ENCODE results near the gene DNAH17. TPM values are rescaled to one million over a fixed set of nuclear protein-coding genes. Genes with fewer than 3 reads are reported as not detected.

The DNAH17 gene
- total and polyA plus RNA-seq, 2 of the 13 experiments (the other 11 are each of a cell fraction or from before 2014, with no cell fraction given), result 0.86 to 1.6 TPM

DNA sequence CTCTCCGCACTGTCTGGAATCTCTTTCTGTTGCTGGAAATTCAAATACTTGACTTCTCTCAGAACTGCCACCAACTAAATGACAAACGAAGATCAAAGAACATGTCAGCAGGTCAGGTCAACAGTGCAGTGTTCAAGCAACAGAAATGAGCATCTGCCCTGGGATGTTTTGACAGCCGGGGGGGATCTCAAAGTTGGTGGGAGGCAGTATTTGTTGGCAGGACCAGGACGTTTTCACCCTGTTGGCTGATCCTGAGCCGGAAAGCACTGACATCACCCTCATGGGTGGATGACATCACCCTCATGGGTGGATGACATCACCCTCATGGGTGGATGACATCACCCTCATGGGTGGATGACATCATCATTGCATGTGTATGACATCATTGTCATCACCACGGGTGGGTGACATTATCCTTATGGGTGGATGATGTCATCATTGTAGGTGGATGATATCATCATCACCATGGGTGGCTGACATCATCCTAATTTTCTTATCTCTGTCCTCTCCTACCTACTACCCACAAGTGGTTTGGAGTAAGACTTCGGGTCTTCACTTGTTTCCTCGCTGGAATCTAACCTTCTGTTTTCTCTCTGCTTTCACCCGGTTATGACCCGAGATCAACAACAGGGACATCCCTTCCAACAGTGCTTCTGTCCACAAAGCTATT is 18.9 kb downstream of the DNAH17 start (continued):
- TF ChIP-seq, protein P1, sequence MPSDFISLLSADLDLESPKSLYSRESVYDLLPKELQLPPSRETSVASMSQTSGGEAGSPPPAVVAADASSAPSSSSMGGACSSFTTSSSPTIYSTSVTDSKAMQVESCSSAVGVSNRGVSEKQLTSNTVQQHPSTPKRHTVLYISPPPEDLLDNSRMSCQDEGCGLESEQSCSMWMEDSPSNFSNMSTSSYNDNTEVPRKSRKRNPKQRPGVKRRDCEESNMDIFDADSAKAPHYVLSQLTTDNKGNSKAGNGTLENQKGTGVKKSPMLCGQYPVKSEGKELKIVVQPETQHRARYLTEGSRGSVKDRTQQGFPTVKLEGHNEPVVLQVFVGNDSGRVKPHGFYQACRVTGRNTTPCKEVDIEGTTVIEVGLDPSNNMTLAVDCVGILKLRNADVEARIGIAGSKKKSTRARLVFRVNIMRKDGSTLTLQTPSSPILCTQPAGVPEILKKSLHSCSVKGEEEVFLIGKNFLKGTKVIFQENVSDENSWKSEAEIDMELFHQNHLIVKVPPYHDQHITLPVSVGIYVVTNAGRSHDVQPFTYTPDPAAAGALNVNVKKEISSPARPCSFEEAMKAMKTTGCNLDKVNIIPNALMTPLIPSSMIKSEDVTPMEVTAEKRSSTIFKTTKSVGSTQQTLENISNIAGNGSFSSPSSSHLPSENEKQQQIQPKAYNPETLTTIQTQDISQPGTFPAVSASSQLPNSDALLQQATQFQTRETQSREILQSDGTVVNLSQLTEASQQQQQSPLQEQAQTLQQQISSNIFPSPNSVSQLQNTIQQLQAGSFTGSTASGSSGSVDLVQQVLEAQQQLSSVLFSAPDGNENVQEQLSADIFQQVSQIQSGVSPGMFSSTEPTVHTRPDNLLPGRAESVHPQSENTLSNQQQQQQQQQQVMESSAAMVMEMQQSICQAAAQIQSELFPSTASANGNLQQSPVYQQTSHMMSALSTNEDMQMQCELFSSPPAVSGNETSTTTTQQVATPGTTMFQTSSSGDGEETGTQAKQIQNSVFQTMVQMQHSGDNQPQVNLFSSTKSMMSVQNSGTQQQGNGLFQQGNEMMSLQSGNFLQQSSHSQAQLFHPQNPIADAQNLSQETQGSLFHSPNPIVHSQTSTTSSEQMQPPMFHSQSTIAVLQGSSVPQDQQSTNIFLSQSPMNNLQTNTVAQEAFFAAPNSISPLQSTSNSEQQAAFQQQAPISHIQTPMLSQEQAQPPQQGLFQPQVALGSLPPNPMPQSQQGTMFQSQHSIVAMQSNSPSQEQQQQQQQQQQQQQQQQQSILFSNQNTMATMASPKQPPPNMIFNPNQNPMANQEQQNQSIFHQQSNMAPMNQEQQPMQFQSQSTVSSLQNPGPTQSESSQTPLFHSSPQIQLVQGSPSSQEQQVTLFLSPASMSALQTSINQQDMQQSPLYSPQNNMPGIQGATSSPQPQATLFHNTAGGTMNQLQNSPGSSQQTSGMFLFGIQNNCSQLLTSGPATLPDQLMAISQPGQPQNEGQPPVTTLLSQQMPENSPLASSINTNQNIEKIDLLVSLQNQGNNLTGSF (CRISPR knock-in tag; IDR thresholded peaks at IDR 0.05), result no peak
- TF ChIP-seq KLF12 (CRISPR knock-in tag; IDR thresholded peaks at IDR 0.05; ENCODE audit: borderline replicate concordance) (no peak), SETDB1 (CRISPR knock-in tag; IDR thresholded peaks at IDR 0.05; ENCODE audit: borderline replicate concordance) (no peak), HNF4A (CRISPR knock-in tag; IDR thresholded peaks at IDR 0.05) (peak; percentile 79), SCMH1 (CRISPR knock-in tag; IDR thresholded peaks at IDR 0.05; ENCODE audit: borderline replicate concordance) (no peak), REPIN1 (CRISPR knock-in tag; IDR thresholded peaks at IDR 0.05; ENCODE audit: borderline replicate concordance, low read depth) (no peak), SALL1 (CRISPR knock-in tag; IDR thresholded peaks at IDR 0.05) (peak; percentile 80), STAG1 (CRISPR knock-in tag; IDR thresholded peaks at IDR 0.05) (no peak), ZNF567 (CRISPR knock-in tag; IDR thresholded peaks at IDR 0.05; ENCODE audit: borderline replicate concordance) (no peak), SRSF1 (optimal IDR thresholded peaks at IDR 0.05; ENCODE audit: low read depth, low read length) (no peak)
- TF ChIP-seq, protein P2, sequence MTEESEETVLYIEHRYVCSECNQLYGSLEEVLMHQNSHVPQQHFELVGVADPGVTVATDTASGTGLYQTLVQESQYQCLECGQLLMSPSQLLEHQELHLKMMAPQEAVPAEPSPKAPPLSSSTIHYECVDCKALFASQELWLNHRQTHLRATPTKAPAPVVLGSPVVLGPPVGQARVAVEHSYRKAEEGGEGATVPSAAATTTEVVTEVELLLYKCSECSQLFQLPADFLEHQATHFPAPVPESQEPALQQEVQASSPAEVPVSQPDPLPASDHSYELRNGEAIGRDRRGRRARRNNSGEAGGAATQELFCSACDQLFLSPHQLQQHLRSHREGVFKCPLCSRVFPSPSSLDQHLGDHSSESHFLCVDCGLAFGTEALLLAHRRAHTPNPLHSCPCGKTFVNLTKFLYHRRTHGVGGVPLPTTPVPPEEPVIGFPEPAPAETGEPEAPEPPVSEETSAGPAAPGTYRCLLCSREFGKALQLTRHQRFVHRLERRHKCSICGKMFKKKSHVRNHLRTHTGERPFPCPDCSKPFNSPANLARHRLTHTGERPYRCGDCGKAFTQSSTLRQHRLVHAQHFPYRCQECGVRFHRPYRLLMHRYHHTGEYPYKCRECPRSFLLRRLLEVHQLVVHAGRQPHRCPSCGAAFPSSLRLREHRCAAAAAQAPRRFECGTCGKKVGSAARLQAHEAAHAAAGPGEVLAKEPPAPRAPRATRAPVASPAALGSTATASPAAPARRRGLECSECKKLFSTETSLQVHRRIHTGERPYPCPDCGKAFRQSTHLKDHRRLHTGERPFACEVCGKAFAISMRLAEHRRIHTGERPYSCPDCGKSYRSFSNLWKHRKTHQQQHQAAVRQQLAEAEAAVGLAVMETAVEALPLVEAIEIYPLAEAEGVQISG (CRISPR knock-in tag; IDR thresholded peaks at IDR 0.05), result no peak
- TF ChIP-seq, protein P3, sequence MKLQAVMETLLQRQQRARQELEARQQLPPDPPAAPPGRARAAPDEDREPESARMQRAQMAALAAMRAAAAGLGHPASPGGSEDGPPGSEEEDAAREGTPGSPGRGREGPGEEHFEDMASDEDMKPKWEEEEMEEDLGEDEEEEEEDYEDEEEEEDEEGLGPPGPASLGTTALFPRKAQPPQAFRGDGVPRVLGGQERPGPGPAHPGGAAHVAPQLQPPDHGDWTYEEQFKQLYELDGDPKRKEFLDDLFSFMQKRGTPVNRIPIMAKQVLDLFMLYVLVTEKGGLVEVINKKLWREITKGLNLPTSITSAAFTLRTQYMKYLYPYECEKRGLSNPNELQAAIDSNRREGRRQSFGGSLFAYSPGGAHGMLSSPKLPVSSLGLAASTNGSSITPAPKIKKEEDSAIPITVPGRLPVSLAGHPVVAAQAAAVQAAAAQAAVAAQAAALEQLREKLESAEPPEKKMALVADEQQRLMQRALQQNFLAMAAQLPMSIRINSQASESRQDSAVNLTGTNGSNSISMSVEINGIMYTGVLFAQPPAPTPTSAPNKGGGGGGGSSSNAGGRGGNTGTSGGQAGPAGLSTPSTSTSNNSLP (IDR thresholded peaks at IDR 0.05; ENCODE audit: low read depth, low read length), result no peak; the same call in 1 of the 2 replicates
- TF ChIP-seq, protein P4, sequence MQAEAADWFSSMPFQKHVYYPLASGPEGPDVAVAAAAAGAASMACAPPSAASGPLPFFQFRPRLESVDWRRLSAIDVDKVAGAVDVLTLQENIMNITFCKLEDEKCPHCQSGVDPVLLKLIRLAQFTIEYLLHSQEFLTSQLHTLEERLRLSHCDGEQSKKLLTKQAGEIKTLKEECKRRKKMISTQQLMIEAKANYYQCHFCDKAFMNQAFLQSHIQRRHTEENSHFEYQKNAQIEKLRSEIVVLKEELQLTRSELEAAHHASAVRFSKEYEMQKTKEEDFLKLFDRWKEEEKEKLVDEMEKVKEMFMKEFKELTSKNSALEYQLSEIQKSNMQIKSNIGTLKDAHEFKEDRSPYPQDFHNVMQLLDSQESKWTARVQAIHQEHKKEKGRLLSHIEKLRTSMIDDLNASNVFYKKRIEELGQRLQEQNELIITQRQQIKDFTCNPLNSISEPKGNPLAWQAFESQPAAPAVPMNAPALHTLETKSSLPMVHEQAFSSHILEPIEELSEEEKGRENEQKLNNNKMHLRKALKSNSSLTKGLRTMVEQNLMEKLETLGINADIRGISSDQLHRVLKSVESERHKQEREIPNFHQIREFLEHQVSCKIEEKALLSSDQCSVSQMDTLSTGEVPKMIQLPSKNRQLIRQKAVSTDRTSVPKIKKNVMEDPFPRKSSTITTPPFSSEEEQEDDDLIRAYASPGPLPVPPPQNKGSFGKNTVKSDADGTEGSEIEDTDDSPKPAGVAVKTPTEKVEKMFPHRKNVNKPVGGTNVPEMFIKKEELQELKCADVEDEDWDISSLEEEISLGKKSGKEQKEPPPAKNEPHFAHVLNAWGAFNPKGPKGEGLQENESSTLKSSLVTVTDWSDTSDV (CRISPR knock-in tag; IDR thresholded peaks at IDR 0.05), result no peak

Measured in HepG2 (cell line).